GM19025 (cell line): Measurements from ENCODE around the gene ABCG8.
"Not testable (repeated sequence)": the region's sequence is repeated elsewhere in the genome, so short reads cannot be mapped to it uniquely, and the experiment has no call there.

Experiments
- ATAC-seq: cut with Tn5 transposase; IDR thresholded peaks from one replicate; pipeline ENCODE4 v1.9.1; 2021; ENCODE audit warnings: mild to moderate bottlenecking, low read depth, moderate library complexity; ENCODE audit not compliant: unreplicated experiment

ABCG8 gene

DNA sequence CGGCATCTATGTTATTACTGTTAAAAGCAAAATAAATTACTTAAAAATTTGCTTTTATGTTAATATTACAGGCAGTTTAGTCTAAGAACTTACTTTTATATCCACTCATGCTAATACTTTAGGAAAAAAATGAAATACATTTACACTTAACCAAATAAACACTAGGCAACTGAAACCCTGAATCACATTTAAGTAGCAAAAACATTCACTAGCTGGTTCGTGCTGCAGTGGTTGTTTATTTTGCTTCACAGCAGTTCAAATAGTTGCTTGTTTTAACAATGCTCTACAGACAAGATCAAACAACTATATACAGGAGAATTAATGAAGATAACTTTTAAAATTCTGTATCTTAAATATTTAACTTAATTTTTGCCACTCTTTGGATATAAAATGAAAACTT, 60.8 kb downstream of the ABCG8 start:
- no peak for ATAC-seq

DNA sequence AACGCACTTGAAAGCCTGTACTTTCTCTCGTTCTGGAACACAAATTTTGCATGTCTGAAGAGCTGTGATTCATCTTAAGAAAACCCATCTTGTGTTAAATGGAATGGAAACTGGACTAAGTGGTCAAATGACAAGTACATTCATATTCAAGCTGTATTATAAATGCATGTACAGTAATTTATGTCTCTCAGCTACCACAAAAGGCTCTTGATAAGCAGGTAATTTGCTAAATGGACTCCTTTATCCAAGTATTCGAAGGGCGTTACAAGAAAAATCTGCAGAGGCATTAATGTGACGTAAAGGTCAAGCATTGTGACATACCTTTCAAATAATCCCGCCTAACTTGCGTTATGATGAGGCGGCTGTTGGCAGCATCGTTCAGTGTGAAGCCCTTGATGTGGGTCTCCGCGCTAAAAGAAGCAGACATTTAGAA, 66.6 kb downstream of the ABCG8 start:
- ATAC-seq, result no peak

DNA sequence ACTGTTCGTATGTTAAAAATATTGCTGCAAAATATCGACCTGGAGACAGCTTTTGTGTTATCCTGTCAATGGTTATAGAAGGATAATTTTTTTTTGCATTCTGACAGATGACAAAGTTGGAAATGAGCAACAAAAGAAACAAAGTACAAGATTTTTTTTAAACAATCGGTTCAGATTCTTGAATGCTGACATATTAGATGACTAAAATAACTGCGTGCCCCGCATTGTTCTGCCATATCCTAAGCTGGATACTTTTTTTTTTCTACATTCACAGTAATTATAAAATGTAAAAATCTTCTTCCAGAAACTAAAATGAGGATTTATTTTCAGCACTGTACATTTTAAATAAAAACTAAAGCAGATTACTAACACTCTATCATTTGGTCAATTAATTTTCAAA, 67.1 kb downstream of the ABCG8 start:
- no peak for ATAC-seq

DNA sequence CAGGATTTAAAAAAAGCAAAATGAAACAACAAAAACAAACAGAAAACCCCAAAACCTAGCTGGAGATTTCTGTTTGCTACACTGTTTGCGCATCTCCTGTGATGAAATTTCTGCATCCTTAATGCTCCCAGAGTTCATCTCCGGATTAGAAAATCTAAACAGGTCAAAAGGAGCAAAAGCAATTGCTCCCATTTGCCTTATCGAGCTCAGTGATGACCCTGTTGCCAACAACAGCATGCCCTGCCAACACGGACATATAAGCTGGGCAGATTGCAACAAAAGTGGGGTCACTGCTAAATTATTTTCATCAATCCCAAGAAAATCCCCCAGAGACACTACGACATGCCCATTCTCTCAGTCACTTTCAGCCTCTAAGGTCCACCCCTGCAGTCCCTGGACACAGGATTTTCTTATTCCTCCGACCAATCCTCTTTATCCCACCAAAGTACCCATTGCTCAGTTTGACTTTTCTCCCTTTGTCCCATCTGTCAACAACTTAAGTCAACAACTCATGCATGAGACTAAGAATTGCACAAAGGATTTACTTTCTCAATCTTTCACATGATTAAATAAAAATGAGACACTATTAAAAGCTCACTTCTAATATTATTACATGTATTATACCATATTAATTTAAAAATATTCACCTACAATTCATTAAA, 67.8 kb downstream of the ABCG8 start:
- ATAC-seq, result no peak

DNA sequence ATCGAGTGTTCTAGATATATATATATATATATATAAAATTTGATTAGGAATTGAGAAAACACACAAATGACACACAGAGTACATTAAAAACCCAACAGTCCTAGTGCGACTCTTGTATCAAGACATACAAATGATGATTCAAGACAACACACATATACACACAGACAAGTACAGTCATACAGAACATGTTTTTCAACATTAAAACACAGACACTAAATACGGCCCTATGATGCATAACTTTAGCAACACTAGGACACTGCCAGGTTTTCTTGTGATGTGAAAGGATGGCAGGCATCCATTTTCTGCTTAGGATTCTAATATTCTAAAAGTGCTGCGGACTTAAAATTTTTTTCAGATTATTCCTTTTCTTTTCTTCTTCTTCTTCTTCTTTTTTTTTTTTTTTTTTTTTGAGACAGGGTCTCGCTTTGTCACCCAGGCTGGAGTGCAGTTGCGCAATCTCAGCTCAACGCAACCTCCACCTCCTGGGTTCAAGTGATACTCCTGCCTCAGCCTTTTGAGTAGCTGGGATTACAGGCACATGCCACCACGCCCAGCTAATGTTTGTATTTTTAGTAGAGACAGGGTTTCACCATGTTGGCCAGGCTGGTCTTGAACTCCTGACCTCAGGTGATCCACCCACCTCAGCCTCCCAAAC, 72.5 kb downstream of the ABCG8 start:
- not testable (repeated sequence) for ATAC-seq

DNA sequence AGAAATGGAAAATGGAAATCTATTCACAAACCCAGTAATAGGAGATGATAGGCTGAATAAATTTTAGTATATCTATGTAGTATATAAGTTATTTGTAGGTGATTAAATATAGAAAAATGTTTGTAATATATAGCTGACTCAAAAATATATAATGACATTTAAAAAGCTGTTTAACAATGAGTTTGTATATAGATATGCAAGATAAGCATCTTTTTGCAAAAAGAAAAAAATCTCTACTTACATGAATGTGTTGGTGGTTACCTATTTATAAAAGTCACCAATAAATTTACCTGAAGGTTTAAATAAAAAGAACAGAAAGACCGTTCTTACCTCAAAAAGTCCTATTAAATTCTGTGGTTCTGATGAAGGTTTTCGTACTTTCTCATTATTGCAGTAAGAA, 85.7 kb downstream of the ABCG8 start:
- ATAC-seq, result no peak

DNA sequence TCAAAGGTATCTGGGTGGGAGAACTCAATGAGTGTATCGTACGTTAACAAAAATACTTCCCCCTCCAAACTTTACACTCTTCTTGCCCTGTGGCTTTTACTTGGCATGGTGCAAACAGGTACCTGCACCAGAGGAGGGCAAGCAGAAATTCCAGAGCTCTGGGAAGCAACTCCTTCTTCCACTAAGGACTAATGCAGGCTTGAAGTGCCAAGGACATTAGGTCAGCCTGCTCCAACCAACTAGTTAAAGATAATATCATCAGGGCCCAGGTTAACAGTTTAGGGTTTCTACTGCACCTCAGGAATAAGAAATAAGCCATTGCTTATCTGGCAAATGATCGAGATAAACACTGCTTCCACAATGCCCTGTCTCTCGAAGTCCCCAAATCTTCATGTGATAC, 86.7 kb downstream of the ABCG8 start:
- ATAC-seq, result no peak

DNA sequence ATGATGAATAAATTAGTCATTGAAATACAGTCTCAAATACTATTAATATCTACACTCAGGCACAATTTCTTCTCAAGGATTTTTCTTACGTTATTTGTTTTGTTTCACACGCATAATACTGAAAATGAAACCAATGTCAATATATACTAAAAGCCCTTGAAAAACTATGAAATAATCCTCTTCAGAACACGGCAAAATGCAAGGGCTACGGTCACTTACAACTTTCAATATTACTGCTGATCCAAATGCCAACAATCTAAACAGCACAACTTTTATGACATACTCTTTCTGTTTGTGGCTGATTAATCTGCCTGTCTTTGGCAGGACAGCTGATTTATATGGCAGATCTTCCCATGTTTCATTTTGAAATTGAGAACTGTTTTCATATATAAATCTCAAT, 88.7 kb downstream of the ABCG8 start:
- no peak for ATAC-seq

DNA sequence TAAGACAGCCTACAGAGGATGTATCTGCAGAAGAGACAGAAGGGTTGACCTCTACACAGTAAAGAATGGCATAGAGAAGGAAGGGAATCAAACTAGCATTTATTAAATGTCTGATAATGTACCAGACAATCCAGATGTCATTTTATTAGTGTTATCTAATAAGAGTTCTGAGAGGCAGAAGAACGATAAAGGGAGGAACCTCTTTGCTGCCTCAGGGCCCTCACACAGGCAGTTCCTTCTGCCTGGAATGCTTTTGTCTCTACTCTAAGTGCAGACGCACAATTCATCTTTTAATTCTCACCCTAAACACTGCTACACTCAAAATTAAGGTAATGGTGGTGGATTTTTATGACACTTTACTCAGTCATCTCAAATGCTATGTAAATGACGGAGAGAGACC, 92.5 kb downstream of the ABCG8 start:
- ATAC-seq, result no peak
